IMR-90 (cell line): ENCODE data around the gene MYCBP2.

Source experiments
- CHD1 ChIP-seq: IDR thresholded peaks from 2 replicates; pipeline ENCODE4 v1.6.1; 2012; ENCODE audit warnings: low read depth, low read length, improper control_type of control experiment
- CTCF ChIP-seq: conservative IDR thresholded peaks from 2 replicates; pipeline ENCODE4 v1.5.1; 2012; ENCODE audit warnings: mild to moderate bottlenecking, low read depth, low read length, improper control_type of control experiment
- ELK1 ChIP-seq: fragments of 150-350 bp; IDR thresholded peaks from 2 replicates; pipeline ENCODE4 v1.6.1; 2016; ENCODE audit warnings: low read depth, mild to moderate bottlenecking, low read length, moderate library complexity, borderline replicate concordance
- POLR2A ChIP-seq: IDR thresholded peaks from 2 replicates; pipeline ENCODE4 v1.6.1; 2012; ENCODE audit warnings: mild to moderate bottlenecking, low read depth, low read length

- TF ChIP-seq POLR2A (no peak), CTCF (no peak), CHD1 (no peak), ELK1 (no peak)
Measured at GRCh38 chr13:77124423-77124822, 202.5 kb downstream of the MYCBP2 start.
